Gastroesophageal sphincter (tissue), 4 donors: Measurements from ENCODE around the gene HSP90AB1. TPM values are rescaled to one million over a fixed set of nuclear protein-coding genes. Genes with fewer than 3 reads are reported as not detected.
A peak's percentile ranks its signal among the peaks of the same experiment; 100 is the strongest.

Experiments used
- ATAC-seq: fragments of 150-250 bp; one replicate; pipeline ENCODE4 v1.9.1; 2016; ENCODE audit warnings: mild to moderate bottlenecking, moderate library complexity
- H3K27ac ChIP-seq, 4 donors: fragments of 200-600 bp; sonication (generic) in 3 of 4; 1 replicate in 3 of 4; 2 replicates in 1 of 4; pipeline ENCODE4 v1.5.1; 2016 to 2019
- H3K27me3 ChIP-seq: fragments of 200-600 bp; sonication (generic); one replicate; pipeline ENCODE4 v1.5.1; 2019
- H3K36me3 ChIP-seq, 2 donors: fragments of 200-600 bp; sonication (generic); one replicate each; pipeline ENCODE4 v1.5.1; 2019; ENCODE audit warnings: control low read depth in 1 of 2
- H3K4me1 ChIP-seq, 3 donors: fragments of 200-600 bp; sonication (generic); 1 replicate in 2 of 3; 2 replicates in 1 of 3; pipeline ENCODE4 v1.5.1; 2016 to 2019; ENCODE audit warnings: control low read depth in 2 of 3
- H3K4me3 ChIP-seq, 2 donors: fragments of 200-600 bp; sonication (generic); one replicate each; pipeline ENCODE4 v1.5.1; 2019; ENCODE audit warnings: mild to moderate bottlenecking in 1 of 2, moderate library complexity in 1 of 2
- H3K9me3 ChIP-seq, 3 donors: fragments of 200-600 bp; sonication (generic); one replicate each; pipeline ENCODE4 v1.5.1; 2017 to 2019; ENCODE audit warnings: control low read depth in 2 of 3
- CTCF ChIP-seq, 4 experiments: fragments of 200-600 bp in 2 of 4; fragments of 450-650 bp in 2 of 4; sonication (generic) in 1 of 4; IDR thresholded peaks; one replicate each; pipeline ENCODE4 v1.5.1; 2017 to 2019; ENCODE audit warnings: antibody characterized with exemption in 4 of 4, mild to moderate bottlenecking in 2 of 4, moderate library complexity in 2 of 4
- EP300 ChIP-seq: sonication (generic); formaldehyde crosslinking; IDR thresholded peaks from one replicate; pipeline ENCODE4 v1.6.1; 2017; ENCODE audit warnings: antibody characterized with exemption, mild to moderate bottlenecking
- POLR2A ChIP-seq, 2 donors: fragments of 450-650 bp; IDR thresholded peaks; one replicate each; pipeline ENCODE4 v1.6.1; 2017; ENCODE audit warnings: antibody characterized with exemption in 2 of 2, mild to moderate bottlenecking in 2 of 2, moderate library complexity in 1 of 2
- POLR2AphosphoS5 ChIP-seq: sonication (generic); formaldehyde crosslinking; IDR thresholded peaks from one replicate; pipeline ENCODE4 v1.6.1; 2017; ENCODE audit warnings: antibody characterized with exemption
- whole genome bisulfite sequencing, 2 donors: methylation state at CpG; one replicate each; pipeline ENCODE4 v1.1.5; 2018; ENCODE audit warnings: low coverage in 1 of 2; 5-methylcytosine and 5-hydroxymethylcytosine counted together
- total RNA-seq, 4 donors: library from RNA; depleted of rRNA; stranded (reverse); fragments of >200 nt; gene quantifications; one replicate each; pipeline ENCODE4 v1.1.0, GENCODE V29; 2016

The HSP90AB1 gene
- total RNA-seq, 4 donors from 2014 or later, result 553 to 749 (median 626) TPM

- Histone ChIP-seq H3K9me3 (no peaks in the 10 kb centered on the region), H3K27me3 (no peaks in the 10 kb centered on the region), H3K4me3 (no peak overlapping the region), H3K4me1 (peaks cover 15 to 99% (median 70%) of the 10 kb centered on the region in 3 donors), H3K27ac (peak overlapping the region; percentile 73 to 99 (median 98)), H3K36me3 (peaks cover 0 to 44% of the 10 kb centered on the region in 2 donors)
- ATAC-seq, result no peak
- TF ChIP-seq POLR2A (IDR thresholded peaks at IDR 0.05) (no peak), POLR2AphosphoS5 (no peak), EP300 (no peak), CTCF (IDR thresholded peaks at IDR 0.05) (no peak)
- WGBS, 2 donors, result 20 to 83% methylated on average over 1 of the region's 16 CpGs
These were observed 14.0 kb upstream of the HSP90AB1 start for GRCh38 chr6:44232676-44233566.

GRCh38 chr6:44233567-44234100 lies 13.3 kb upstream of the HSP90AB1 start:
- 15 to 28% methylated on average over 5 to 11 of the region's 14 CpGs for WGBS, 2 donors
- TF ChIP-seq EP300 (no peak), CTCF (IDR thresholded peaks at IDR 0.05) (no peak), POLR2AphosphoS5 (no peak), POLR2A (IDR thresholded peaks at IDR 0.05) (no peak)
- Histone ChIP-seq H3K4me1 (peaks cover 15 to 99% (median 67%) of the 10 kb centered on the region in 3 donors), H3K27me3 (no peaks in the 10 kb centered on the region), H3K27ac (peak overlapping the region; percentile 73 to 99 (median 98)), H3K36me3 (peaks cover 0 to 44% of the 10 kb centered on the region in 2 donors), H3K4me3 (no peak overlapping the region), H3K9me3 (no peaks in the 10 kb centered on the region)
- ATAC-seq, result no peak

DNA sequence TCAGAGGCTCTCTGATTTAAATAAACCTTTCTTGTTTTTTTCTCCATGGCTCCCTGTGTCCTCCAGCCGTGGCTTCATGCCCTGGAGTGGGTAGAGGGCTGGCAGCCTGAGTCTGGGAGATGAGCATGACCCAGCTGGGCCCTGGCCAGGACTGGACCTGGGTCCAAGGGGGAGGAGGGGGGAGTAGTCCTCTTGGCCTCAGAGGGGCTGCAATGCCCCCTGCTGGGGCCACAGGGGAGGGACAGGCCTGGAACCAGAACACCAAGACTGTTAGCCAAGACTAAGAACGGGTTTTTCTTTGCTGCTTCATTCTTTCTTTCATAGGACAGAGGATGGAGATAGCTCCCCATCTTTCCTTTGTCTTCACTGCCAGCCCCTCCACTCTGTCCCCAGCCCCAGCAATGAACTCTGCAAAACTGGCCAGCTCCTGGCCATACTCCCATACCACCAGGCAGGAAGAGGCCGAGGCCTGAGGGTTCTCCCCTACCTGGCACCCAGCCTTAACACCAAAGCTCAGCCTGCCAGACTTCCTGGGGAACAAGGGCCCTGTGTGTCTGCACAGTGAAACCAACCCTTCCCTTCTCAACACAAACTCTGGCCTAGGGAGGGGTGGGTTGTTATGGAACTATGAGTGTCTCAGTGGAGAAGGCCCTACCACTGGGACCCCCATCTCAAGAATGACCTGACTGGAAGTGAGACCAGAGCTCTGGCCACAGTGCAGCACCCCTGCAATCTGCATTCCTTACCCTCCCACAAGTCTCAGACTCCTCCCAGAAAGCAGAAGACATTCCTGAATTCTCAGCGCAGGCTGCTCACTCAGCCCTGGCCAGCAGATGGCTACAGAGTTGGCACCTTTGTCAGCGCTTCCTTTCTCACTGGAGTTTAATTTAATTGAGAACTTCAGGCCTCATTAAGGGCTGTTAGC lies 12.5 kb upstream of the HSP90AB1 start:
- 6 to 20% methylated on average over 1 to 2 of the region's 5 CpGs for WGBS, 2 donors
- Histone ChIP-seq H3K36me3 (peaks cover 0 to 40% of the 10 kb centered on the region in 2 donors), H3K9me3 (no peaks in the 10 kb centered on the region), H3K27me3 (no peaks in the 10 kb centered on the region), H3K27ac (peak overlapping the region; percentile 73 to 99 (median 98)), H3K4me3 (no peak overlapping the region), H3K4me1 (peaks cover 15 to 93% (median 61%) of the 10 kb centered on the region in 3 donors)
- peak in 3 of 4 experiments; percentile 82 to 92 (median 89) for TF ChIP-seq CTCF (IDR thresholded peaks at IDR 0.05)
- TF ChIP-seq EP300, result no peak
- peak; percentile 90 for TF ChIP-seq POLR2AphosphoS5
- ATAC-seq, result peak; percentile 70

GRCh38 chr6:44235269-44235668 lies 11.6 kb upstream of the HSP90AB1 start:
- Histone ChIP-seq H3K27ac (peak overlapping the region; percentile 73 to 99 (median 98)), H3K4me3 (no peak overlapping the region), H3K4me1 (peaks cover 15 to 84% (median 61%) of the 10 kb centered on the region in 3 donors), H3K27me3 (no peaks in the 10 kb centered on the region), H3K36me3 (peaks cover 0 to 31% of the 10 kb centered on the region in 2 donors), H3K9me3 (no peaks in the 10 kb centered on the region)
- TF ChIP-seq CTCF (IDR thresholded peaks at IDR 0.05) (no peak), POLR2AphosphoS5 (no peak), EP300 (no peak), POLR2A (IDR thresholded peaks at IDR 0.05) (no peak)
- 46 to 63% methylated on average over 4 to 6 of the region's 6 CpGs for WGBS, 2 donors
- ATAC-seq, result no peak
